ENCODE data around the gene KLF6.

DNA sequence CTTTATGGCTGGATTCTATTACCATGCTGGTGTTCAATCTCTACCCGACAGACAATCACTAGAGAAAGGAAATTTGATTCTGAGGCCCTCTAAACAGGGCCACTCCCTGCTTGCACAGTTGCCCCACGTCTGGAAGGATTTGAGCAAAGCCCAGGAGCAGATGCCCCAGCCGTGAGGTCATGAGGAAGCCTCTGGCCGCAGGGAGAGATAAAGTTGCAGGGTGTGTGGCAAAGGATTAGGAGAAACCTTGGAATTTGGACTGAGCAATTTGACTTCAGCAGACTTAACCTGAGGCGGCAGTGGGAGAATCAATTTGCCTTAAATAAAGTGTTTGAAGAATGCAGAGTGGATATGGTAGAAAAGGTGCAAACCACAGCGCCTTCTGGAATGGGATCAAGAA lies 40.2 kb upstream of the KLF6 start:
- TF ChIP-seq, protein P1, sequence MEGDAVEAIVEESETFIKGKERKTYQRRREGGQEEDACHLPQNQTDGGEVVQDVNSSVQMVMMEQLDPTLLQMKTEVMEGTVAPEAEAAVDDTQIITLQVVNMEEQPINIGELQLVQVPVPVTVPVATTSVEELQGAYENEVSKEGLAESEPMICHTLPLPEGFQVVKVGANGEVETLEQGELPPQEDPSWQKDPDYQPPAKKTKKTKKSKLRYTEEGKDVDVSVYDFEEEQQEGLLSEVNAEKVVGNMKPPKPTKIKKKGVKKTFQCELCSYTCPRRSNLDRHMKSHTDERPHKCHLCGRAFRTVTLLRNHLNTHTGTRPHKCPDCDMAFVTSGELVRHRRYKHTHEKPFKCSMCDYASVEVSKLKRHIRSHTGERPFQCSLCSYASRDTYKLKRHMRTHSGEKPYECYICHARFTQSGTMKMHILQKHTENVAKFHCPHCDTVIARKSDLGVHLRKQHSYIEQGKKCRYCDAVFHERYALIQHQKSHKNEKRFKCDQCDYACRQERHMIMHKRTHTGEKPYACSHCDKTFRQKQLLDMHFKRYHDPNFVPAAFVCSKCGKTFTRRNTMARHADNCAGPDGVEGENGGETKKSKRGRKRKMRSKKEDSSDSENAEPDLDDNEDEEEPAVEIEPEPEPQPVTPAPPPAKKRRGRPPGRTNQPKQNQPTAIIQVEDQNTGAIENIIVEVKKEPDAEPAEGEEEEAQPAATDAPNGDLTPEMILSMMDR (IDR thresholded peaks at IDR 0.05; ENCODE audit: poor library complexity): no peak
- TF ChIP-seq EZH2phosphoT487 (IDR thresholded peaks at IDR 0.05; ENCODE audit: low read depth, severe bottlenecking, unreplicated experiment): no peak
